Adrenal gland (tissue), 12 donors: ENCODE measurements around the gene ECI1. TPM values are rescaled to one million over a fixed set of nuclear protein-coding genes. Genes with fewer than 3 reads are reported as not detected.
"Not testable (repeated sequence)": the region's sequence is repeated elsewhere in the genome, so short reads cannot be mapped to it uniquely, and the experiment has no call there.

Source experiments
- DNase-seq, 7 donors: peaks; one replicate each; pipeline ENCODE4 v3.0.0-alpha.2; 2019 to 2020
- H3K27ac ChIP-seq, 5 donors: fragments of 200-600 bp; sonication (generic) in 4 of 5; 1 replicate in 3 of 5; 2 replicates in 2 of 5; pipeline versions ENCODE4 v1.5.1 to v1.8.0; 2016 to 2020; ENCODE audit warnings: mild to moderate bottlenecking in 1 of 5
- H3K27me3 ChIP-seq: fragments of 200-600 bp; 2 replicates; pipeline ENCODE4 v1.8.0; 2021
- H3K36me3 ChIP-seq, 2 donors: fragments of 200-600 bp; replicated peaks in 1 of 2; 1 replicate in 1 of 2; 2 replicates in 1 of 2; pipeline versions ENCODE4 v1.5.1 to v1.8.0; 2018 to 2022
- H3K4me1 ChIP-seq, 2 donors: fragments of 200-600 bp; replicated peaks in 1 of 2; 1 replicate in 1 of 2; 2 replicates in 1 of 2; pipeline versions ENCODE4 v1.5.1 to v1.8.0; 2018 to 2021
- H3K4me3 ChIP-seq, 4 donors: fragments of 200-600 bp; sonication (generic) in 3 of 4; one replicate each; pipeline ENCODE4 v1.5.1; 2016 to 2018
- H3K9me3 ChIP-seq, 3 donors: fragments of 200-600 bp; sonication (generic) in 1 of 3; replicated peaks in 1 of 3; 1 replicate in 2 of 3; 2 replicates in 1 of 3; pipeline versions ENCODE4 v1.5.1 to v1.8.0; 2016 to 2021
- POLR2A ChIP-seq, 2 donors: fragments of 450-650 bp; IDR thresholded peaks; one replicate each; pipeline ENCODE4 v1.6.1; 2017; ENCODE audit warnings: antibody characterized with exemption in 2 of 2, mild to moderate bottlenecking in 2 of 2, moderate library complexity in 1 of 2
- WGBS, 4 donors: extraction: QIAGEN DNeasy Blood & Tissue Kit in 2 of 4; methylation state at CpG; one replicate each; pipeline versions ENCODE4 v1.1.5 to v1.1.7; 2013 to 2017; 5-methylcytosine and 5-hydroxymethylcytosine counted together
- intact Hi-C, 2 donors: fragments of 100-400 bp; cut with DNase I; formaldehyde crosslinking; loops; one replicate each; pipeline versions ENCODE4 v1.14.1 to v1.15.0; 2022 to 2023
- polyA plus RNA-seq, 3 donors: library from polyadenylated mRNA; stranded (reverse); fragments of 200-250 nt in 2 of 3; fragments of 350-450 nt in 1 of 3; fragmentation: Illumina TruSeq in 1 of 3; extraction: RNeasy Lipid Tissue Mini Kit (QIAGEN cat#74804) in 1 of 3; gene quantifications; one replicate each; pipeline ENCODE4 v1.2.3, GENCODE V29; 2013 to 2014
- total RNA-seq, 9 donors: library from RNA; depleted of rRNA in 4 of 9; stranded (reverse); fragments of >200 nt in 4 of 9; fragments of 120-200 nt in 1 of 9; fragmentation: NEBNext Ultra II Directional in 1 of 9; extraction: Animal tissue kit (Norgen Biotek cat#: 25700) in 1 of 9; gene quantifications; one replicate each; pipeline versions ENCODE4 v1.1.0 to v1.2.4, GENCODE V29; 2013 to 2023
- TF ChIP-seq, protein P1 (sequence below), 6 experiments: fragments of 450-650 bp in 4 of 6; fragments of 200-600 bp in 2 of 6; sonication (generic) in 1 of 6; IDR thresholded peaks; 1 replicate in 5 of 6; 2 replicates in 1 of 6; pipeline versions ENCODE4 v1.5.1 to v1.8.0; 2016 to 2021; ENCODE audit warnings: antibody characterized with exemption in 6 of 6, mild to moderate bottlenecking in 2 of 6, moderate library complexity in 1 of 6
- donor health status: healthy with polysubstance abuse.
- donor health status: Bipolar disorder and iron deficiency.
- donor health status: DM: yes; HTN: yes; CAD: no.
- donor health status: DM: no; HTN: no; CAD: no.
- donor health status: DM: no; HTN: no; CAD: no.
- donor health status: DM: yes; HTN: yes; CAD: no.

The ECI1 gene
- total and polyA plus RNA-seq, 12 donors, result 5.8 to 172 (median 63.7) TPM

DNA sequence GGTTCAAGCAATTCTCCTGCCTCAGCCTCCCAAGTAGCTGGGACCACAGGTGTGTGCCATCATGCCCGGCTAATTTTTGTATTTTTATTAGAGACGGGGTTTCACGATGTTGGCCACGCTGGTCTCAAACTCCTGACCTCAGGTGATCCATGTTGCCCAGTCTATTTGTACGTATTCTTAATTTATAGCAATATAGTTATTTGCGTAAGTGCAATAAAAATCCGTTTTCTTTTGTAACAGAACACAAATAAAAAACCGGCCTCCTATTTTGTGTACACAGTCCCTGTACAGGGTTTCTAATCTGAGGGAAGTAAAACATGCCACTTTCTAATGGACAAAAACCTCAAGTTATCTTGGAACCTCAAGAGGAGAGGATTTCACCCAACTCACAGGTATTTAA, 8.9 kb upstream of the ECI1 start:
- WGBS, 4 donors, result 93 to 98% (median 96%) methylated on average over 8 of the region's 8 CpGs

DNA sequence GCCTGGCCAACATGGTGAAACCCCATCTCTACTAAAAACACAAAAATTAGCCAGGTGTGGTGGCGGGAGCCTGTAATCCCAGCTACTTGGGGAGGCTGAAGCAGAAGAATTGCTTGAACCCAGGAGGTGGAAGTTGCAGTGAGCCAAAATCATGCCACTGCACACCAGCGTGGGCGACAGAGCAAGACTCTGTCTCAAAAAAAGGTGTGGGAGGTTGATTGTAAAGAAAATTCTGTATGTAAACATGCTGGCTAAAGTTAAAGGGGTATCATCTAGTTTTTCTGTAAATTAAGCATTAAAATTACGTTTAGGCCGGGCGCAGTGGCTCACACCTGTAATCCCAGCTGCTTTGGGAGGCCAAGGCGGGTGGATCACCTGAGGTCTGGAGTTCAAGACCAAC, 7.1 kb upstream of the ECI1 start:
- H3K4me3 ChIP-seq, H3K9me3 ChIP-seq, H3K27ac ChIP-seq, H3K27me3 ChIP-seq, DNase-seq, H3K4me1 ChIP-seq: not testable (repeated sequence)
- intact Hi-C loops, result loop anchor here in 1 of 2 donors (10.0 kb wide), 1 partner anchor 94 kb away; no protein-coding TSS in a partner anchor
- WGBS, 4 donors, result 95 to 96% (median 95%) methylated on average over 7 of the region's 7 CpGs
- peaks cover 0 to 98% of the 10 kb centered on the region in 2 donors for H3K36me3 ChIP-seq

More for the DNA sequence above, 8.9 kb upstream of the ECI1 start:
- Histone ChIP-seq H3K36me3 (peaks cover 0 to 91% of the 10 kb centered on the region in 2 donors), H3K27me3 (no peaks in the 10 kb centered on the region), H3K9me3 (no peaks in the 10 kb centered on the region), H3K27ac (no peak overlapping the region), H3K4me3 (no peak overlapping the region), H3K4me1 (peaks cover 0 to 4% of the 10 kb centered on the region in 2 donors)
- intact Hi-C loops, result no loop called here
- no peak for DNase-seq
- TF ChIP-seq, protein P1, sequence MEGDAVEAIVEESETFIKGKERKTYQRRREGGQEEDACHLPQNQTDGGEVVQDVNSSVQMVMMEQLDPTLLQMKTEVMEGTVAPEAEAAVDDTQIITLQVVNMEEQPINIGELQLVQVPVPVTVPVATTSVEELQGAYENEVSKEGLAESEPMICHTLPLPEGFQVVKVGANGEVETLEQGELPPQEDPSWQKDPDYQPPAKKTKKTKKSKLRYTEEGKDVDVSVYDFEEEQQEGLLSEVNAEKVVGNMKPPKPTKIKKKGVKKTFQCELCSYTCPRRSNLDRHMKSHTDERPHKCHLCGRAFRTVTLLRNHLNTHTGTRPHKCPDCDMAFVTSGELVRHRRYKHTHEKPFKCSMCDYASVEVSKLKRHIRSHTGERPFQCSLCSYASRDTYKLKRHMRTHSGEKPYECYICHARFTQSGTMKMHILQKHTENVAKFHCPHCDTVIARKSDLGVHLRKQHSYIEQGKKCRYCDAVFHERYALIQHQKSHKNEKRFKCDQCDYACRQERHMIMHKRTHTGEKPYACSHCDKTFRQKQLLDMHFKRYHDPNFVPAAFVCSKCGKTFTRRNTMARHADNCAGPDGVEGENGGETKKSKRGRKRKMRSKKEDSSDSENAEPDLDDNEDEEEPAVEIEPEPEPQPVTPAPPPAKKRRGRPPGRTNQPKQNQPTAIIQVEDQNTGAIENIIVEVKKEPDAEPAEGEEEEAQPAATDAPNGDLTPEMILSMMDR (IDR thresholded peaks at IDR 0.05), result no peak
- TF ChIP-seq POLR2A (IDR thresholded peaks at IDR 0.05), result no peak

DNA sequence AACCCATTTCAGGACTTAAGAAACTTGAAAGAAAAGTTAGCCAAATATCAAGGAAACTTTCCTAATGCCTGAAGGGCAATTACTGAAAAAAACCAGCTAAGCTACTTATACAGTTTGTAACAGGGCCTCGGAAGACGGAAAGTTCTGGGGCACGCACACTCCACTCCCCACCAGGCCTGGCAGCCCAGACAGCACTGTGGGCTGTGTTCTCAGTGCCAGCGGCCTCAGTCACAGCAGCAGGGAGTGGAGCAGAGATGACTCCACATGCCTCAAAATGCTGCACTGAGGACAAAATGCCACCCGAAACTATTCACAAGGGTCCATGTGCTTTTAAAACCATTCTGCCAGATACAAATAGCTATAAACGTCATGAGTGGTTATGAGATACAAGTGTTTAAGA, 6.3 kb upstream of the ECI1 start:
- H3K4me3 ChIP-seq, result no peak overlapping the region
- no peaks in the 10 kb centered on the region for H3K9me3 ChIP-seq
- no peak for DNase-seq
- H3K36me3 ChIP-seq, result peaks cover 0 to 98% of the 10 kb centered on the region in 2 donors
- WGBS, 4 donors, result 91 to 95% (median 92%) methylated on average over 6 of the region's 6 CpGs
- no peak for TF ChIP-seq POLR2A (IDR thresholded peaks at IDR 0.05)
- TF ChIP-seq, protein P1 (IDR thresholded peaks at IDR 0.05), result no peak
- no peak overlapping the region for H3K27ac ChIP-seq
- no peaks in the 10 kb centered on the region for H3K27me3 ChIP-seq
- intact Hi-C loops, result loop anchor here in 1 of 2 donors (10.0 kb wide), 1 partner anchor 93 kb away; no protein-coding TSS in a partner anchor
- H3K4me1 ChIP-seq, result peaks cover 0 to under 1% of the 10 kb centered on the region in 2 donors

DNA sequence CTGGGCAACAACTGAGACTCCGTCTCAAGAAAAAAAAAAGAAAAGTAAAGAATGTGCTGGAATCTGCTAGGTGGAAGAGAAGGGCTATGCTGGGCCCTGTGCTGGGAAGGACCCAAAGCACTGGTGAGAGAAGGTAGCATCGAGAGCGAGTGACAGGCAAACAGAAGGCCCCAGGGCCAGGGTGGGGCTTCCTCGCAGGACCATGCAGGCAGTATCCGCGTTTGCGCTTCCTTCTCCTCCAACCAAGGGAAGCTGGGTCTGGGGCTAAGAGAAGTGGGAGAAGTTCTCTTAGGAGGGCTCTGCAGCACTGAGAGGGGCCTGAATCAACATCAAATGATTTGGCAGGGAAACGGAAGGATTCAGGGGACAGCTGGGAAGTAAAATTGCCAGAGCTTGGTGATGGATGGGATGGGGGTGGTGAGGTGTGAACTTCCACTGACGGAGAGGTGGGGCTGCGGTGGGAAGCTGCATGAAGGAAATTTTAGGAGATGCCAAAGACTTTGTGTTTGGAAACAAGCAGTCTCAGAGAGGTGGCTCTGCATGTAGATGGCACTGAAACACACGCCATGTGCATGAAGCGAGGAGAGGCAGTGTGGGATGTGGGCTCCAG, 5.2 kb upstream of the ECI1 start:
- Histone ChIP-seq H3K9me3 (no peaks in the 10 kb centered on the region), H3K4me3 (no peak overlapping the region), H3K4me1 (peaks cover 9 to 12% of the 10 kb centered on the region in 2 donors), H3K36me3 (peaks cover 0 to 88% of the 10 kb centered on the region in 2 donors), H3K27ac (no peak overlapping the region), H3K27me3 (no peaks in the 10 kb centered on the region)
- intact Hi-C loops, result loop anchor here in 1 of 2 donors (10.0 kb wide), 1 partner anchor 92 kb away; no protein-coding TSS in a partner anchor
- 80 to 85% (median 84%) methylated on average over 12 of the region's 12 CpGs for WGBS, 4 donors
- DNase-seq, result no peak
- TF ChIP-seq, protein P1 (IDR thresholded peaks at IDR 0.05), result no peak
- TF ChIP-seq POLR2A (IDR thresholded peaks at IDR 0.05), result no peak

DNA sequence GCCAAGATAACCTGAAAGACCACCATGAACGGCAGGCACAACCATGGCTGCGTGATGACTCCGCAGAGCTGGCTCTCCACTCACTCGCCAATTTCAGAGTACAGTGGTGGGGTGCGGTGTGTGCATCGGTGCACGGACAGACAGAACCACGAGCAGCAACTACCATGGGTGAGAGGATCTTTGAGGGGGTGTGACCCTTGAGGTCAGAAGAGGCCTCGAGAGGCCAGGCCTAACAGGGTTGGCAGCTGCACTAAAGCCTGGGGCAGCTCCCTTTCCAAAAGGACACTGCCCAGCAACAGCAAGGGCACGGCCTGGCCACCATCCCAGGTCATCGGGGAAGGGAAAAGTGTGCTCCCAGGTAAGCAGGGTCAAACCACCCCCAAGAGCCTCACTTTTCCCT, 1.9 kb upstream of the ECI1 start:
- Histone ChIP-seq H3K27ac (no peak overlapping the region), H3K36me3 (peaks cover 0 to 56% of the 10 kb centered on the region in 2 donors), H3K27me3 (no peaks in the 10 kb centered on the region), H3K9me3 (no peaks in the 10 kb centered on the region), H3K4me3 (no peak overlapping the region), H3K4me1 (peaks cover 19 to 23% of the 10 kb centered on the region in 2 donors)
- no peak for DNase-seq
- TF ChIP-seq POLR2A (IDR thresholded peaks at IDR 0.05), result no peak
- TF ChIP-seq, protein P1 (IDR thresholded peaks at IDR 0.05), result no peak
- 77 to 86% (median 86%) methylated on average over 8 to 11 of the region's 11 CpGs for WGBS, 4 donors
- intact Hi-C loops, result loop anchor here in 1 of 2 donors (10.0 kb wide), 1 partner anchor 88 kb away; no protein-coding TSS in a partner anchor
